Measurements from ENCODE around the gene CABLES1. TPM values are rescaled to one million over a fixed set of nuclear protein-coding genes. Genes with fewer than 3 reads are reported as not detected.

CABLES1 gene
- total and polyA plus RNA-seq, 7 experiments from 2014 or later, result 0.11 to 5.7 (median 0.58) TPM; not detected in 3

DNA sequence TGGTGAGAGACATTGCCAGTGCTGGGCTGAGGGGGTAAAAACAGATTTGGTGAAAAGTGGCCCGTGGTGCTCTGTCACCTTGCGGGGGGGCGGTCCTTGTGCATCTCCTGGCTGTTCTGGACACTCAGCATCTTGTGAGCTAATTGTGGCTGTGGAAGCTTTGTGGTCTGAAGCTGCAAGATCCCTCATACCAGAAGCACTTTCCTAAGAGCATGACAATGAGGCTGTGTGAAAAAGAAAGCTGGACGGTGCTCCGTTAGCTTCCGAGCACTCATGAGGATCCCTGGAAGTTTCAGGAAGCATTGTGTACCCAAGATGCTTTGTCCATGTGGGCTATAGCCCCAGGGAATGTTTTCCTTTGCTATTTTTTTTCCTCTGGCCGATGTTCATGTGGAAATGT is 74.5 kb downstream of the CABLES1 start:
- Histone ChIP-seq H3K27me3 (ENCODE audit: control insufficient read depth in 2 of 2, insufficient read depth in 2 of 2, low read length in 2 of 2) (no peaks in the 10 kb centered on the region), H3K9me3 (ENCODE audit: control insufficient read depth in 2 of 3, low read length in 3 of 3) (no peaks in the 10 kb centered on the region), H3K4me3 (ENCODE audit: low read length) (no peak overlapping the region), H3K4me1 (ENCODE audit: control insufficient read depth in 2 of 2, insufficient read depth in 2 of 2, low read length in 2 of 2) (no peaks in the 10 kb centered on the region), H3K27ac (ENCODE audit: low read depth, low read length) (no peak overlapping the region), H3K36me3 (ENCODE audit: control insufficient read depth in 2 of 3, insufficient read depth in 3 of 3, low read length in 3 of 3) (no peaks in the 10 kb centered on the region)
- POLR2A ChIA-PET, result no interaction called here
- H3K4me3 Mint-ChIP-seq, result no peak overlapping the region
- CTCF ChIA-PET, result no interaction called here
- no peak for DNase-seq
- no peak for ATAC-seq
- H3K4me1 Mint-ChIP-seq, result peaks cover 0 to 3% (median 0%) of the 10 kb centered on the region in 7 donors
- intact Hi-C loops (cut with micrococcal nuclease), result no loop called here
- H3K36me3 Mint-ChIP-seq, result peaks cover 0 to 28% (median 3%) of the 10 kb centered on the region in 5 donors
- H3K27ac Mint-ChIP-seq, result no peak overlapping the region
- peaks cover 0 to 17% (median 2%) of the 10 kb centered on the region in 11 donors for H3K9me3 Mint-ChIP-seq
- peaks cover 0 to 9% (median 5%) of the 10 kb centered on the region in 5 donors for H3K27me3 Mint-ChIP-seq

DNA sequence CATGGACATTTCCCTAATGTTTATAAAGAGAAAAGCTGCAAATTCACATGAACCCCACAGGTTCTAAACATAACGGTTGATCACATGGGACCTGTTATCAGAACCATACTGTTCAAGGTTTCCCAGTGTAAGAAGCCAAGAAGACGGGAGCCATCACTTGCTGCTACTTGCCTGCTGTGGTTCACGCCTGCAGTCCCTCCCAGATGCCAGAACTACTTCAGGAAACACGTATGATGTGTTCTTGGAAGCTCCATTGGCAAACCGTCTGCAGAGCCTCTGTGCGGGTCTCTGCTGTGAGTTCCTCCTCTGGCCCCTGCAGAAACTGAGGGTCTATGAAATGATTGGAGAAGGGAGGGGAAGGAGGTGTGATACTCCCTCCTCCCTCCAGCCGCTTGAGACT is 75.2 kb downstream of the CABLES1 start:
- ATAC-seq (no peak), DNase-seq (no peak)
- intact Hi-C loops (cut with micrococcal nuclease), result no loop called here
- peaks cover 0 to 3% (median 0%) of the 10 kb centered on the region in 7 donors for H3K4me1 Mint-ChIP-seq
- no peaks in the 10 kb centered on the region for H3K27me3 ChIP-seq (ENCODE audit: control insufficient read depth in 2 of 2, insufficient read depth in 2 of 2, low read length in 2 of 2)
- ChIA-PET POLR2A (no interaction called here), CTCF (no interaction called here)
- no peak overlapping the region for H3K4me3 Mint-ChIP-seq
- H3K4me3 ChIP-seq (ENCODE audit: low read length), result no peak overlapping the region
- H3K27me3 Mint-ChIP-seq, result peaks cover 0 to 10% (median 5%) of the 10 kb centered on the region in 5 donors
- H3K27ac ChIP-seq (ENCODE audit: low read depth, low read length), result no peak overlapping the region
- no peaks in the 10 kb centered on the region for H3K9me3 ChIP-seq (ENCODE audit: control insufficient read depth in 2 of 3, low read length in 3 of 3)
- peaks cover 0 to 27% (median 3%) of the 10 kb centered on the region in 5 donors for H3K36me3 Mint-ChIP-seq
- H3K4me1 ChIP-seq (ENCODE audit: control insufficient read depth in 2 of 2, insufficient read depth in 2 of 2, low read length in 2 of 2), result no peaks in the 10 kb centered on the region
- H3K36me3 ChIP-seq (ENCODE audit: control insufficient read depth in 2 of 3, insufficient read depth in 3 of 3, low read length in 3 of 3), result no peaks in the 10 kb centered on the region
- H3K9me3 Mint-ChIP-seq, result peaks cover 0 to 17% (median 2%) of the 10 kb centered on the region in 11 donors
- H3K27ac Mint-ChIP-seq, result no peak overlapping the region

DNA sequence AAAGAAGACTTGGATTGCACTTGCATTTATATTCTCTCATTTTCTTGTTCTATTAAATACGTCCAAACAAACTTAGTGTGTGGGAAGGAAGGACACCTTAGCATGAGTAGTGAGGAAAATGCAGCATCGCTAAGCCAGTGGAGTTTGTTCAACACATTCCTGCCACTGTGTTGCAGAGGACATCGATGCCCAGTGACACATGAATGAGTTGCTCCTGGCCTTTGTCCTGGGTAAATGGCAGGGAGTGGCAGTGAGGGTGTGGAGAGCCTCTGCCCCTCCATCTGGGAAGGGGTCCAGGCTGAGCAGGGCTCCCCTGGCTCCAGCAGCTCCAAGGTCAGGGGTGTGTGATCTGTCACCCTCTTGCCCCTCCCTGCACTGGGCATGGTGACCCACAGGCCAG is 75.9 kb downstream of the CABLES1 start:
- no peak overlapping the region for H3K27ac Mint-ChIP-seq
- DNase-seq (no peak), ATAC-seq (no peak)
- H3K27ac ChIP-seq (ENCODE audit: low read depth, low read length), result no peak overlapping the region
- CTCF ChIA-PET, result no interaction called here
- H3K27me3 ChIP-seq (ENCODE audit: control insufficient read depth in 2 of 2, insufficient read depth in 2 of 2, low read length in 2 of 2), result no peaks in the 10 kb centered on the region
- intact Hi-C loops (cut with micrococcal nuclease), result no loop called here
- peaks cover 0 to 10% (median 5%) of the 10 kb centered on the region in 5 donors for H3K27me3 Mint-ChIP-seq
- no peaks in the 10 kb centered on the region for H3K4me1 ChIP-seq (ENCODE audit: control insufficient read depth in 2 of 2, insufficient read depth in 2 of 2, low read length in 2 of 2)
- no peak overlapping the region for H3K4me3 ChIP-seq (ENCODE audit: low read length)
- peaks cover 0 to 27% (median 3%) of the 10 kb centered on the region in 5 donors for H3K36me3 Mint-ChIP-seq
- H3K36me3 ChIP-seq (ENCODE audit: control insufficient read depth in 2 of 3, insufficient read depth in 3 of 3, low read length in 3 of 3), result no peaks in the 10 kb centered on the region
- POLR2A ChIA-PET, result no interaction called here
- H3K9me3 ChIP-seq (ENCODE audit: control insufficient read depth in 2 of 3, low read length in 3 of 3), result no peaks in the 10 kb centered on the region
- no peak overlapping the region for H3K4me3 Mint-ChIP-seq
- H3K9me3 Mint-ChIP-seq, result peaks cover 0 to 16% (median 2%) of the 10 kb centered on the region in 11 donors
- H3K4me1 Mint-ChIP-seq, result peaks cover 0 to 3% (median 0%) of the 10 kb centered on the region in 7 donors

DNA sequence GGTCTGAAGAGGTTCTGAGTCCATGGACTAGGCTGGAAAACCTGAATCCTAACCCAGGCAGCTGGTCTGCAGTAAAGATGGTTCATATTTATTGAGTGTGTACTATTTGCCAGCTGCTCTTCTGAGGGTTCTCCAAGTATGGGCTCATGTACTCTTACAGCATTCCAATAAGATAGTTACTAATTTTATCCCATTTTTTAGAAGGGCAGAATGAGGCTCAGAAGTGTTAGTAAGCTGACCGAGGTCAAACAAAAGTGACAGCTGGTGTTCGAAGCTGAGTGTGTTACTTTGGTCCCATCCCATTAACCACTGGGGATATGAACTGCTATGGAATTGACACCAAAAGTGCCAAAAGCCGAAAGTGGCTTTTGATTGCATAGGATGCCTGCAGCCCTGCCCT is 76.9 kb downstream of the CABLES1 start:
- Histone ChIP-seq H3K27me3 (ENCODE audit: control insufficient read depth in 2 of 2, insufficient read depth in 2 of 2, low read length in 2 of 2) (no peaks in the 10 kb centered on the region), H3K27ac (ENCODE audit: low read depth, low read length) (no peak overlapping the region), H3K4me3 (ENCODE audit: low read length) (no peak overlapping the region), H3K9me3 (ENCODE audit: control insufficient read depth in 2 of 3, low read length in 3 of 3) (no peaks in the 10 kb centered on the region), H3K36me3 (ENCODE audit: control insufficient read depth in 2 of 3, insufficient read depth in 3 of 3, low read length in 3 of 3) (no peaks in the 10 kb centered on the region), H3K4me1 (ENCODE audit: control insufficient read depth in 2 of 2, insufficient read depth in 2 of 2, low read length in 2 of 2) (no peaks in the 10 kb centered on the region)
- H3K4me1 Mint-ChIP-seq, result peaks cover 0 to 3% (median 0%) of the 10 kb centered on the region in 7 donors
- DNase-seq (no peak), ATAC-seq (no peak)
- H3K27ac Mint-ChIP-seq, result no peak overlapping the region
- CTCF ChIA-PET, result no interaction called here
- H3K36me3 Mint-ChIP-seq, result peaks cover 0 to 21% (median 3%) of the 10 kb centered on the region in 5 donors
- POLR2A ChIA-PET, result no interaction called here
- peaks cover 0 to 13% (median 2%) of the 10 kb centered on the region in 11 donors for H3K9me3 Mint-ChIP-seq
- no peak overlapping the region for H3K4me3 Mint-ChIP-seq
- H3K27me3 Mint-ChIP-seq, result peaks cover 0 to 10% (median 5%) of the 10 kb centered on the region in 5 donors
- intact Hi-C loops (cut with micrococcal nuclease), result no loop called here

DNA sequence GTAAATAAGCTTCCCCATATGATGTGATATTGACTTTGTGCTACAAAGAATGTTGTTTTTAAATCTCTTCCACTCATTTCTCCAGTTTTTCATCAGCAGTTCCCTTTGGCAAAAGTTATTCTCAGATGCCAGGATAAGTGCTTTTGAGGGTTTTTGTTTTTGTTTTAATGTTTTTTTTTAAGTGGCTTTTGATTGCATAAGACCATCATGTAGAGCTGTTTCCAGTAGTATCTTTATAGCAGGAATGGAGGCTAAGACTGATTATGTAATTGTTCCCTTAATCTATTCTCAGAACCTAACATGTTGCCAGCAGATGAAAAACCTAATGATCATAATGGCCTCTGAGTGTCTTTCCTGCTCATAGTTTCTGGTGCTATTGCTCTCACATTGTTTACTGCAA is 77.9 kb downstream of the CABLES1 start:
- H3K4me1 Mint-ChIP-seq, result no peaks in the 10 kb centered on the region
- Histone ChIP-seq H3K9me3 (ENCODE audit: control insufficient read depth in 2 of 3, low read length in 3 of 3) (no peaks in the 10 kb centered on the region), H3K36me3 (ENCODE audit: control insufficient read depth in 2 of 3, insufficient read depth in 3 of 3, low read length in 3 of 3) (no peaks in the 10 kb centered on the region), H3K4me3 (ENCODE audit: low read length) (no peak overlapping the region), H3K4me1 (ENCODE audit: control insufficient read depth in 2 of 2, insufficient read depth in 2 of 2, low read length in 2 of 2) (no peaks in the 10 kb centered on the region), H3K27ac (ENCODE audit: low read depth, low read length) (no peak overlapping the region), H3K27me3 (ENCODE audit: control insufficient read depth in 2 of 2, insufficient read depth in 2 of 2, low read length in 2 of 2) (no peaks in the 10 kb centered on the region)
- peaks cover 0 to 10% (median 5%) of the 10 kb centered on the region in 5 donors for H3K27me3 Mint-ChIP-seq
- H3K36me3 Mint-ChIP-seq, result peaks cover 0 to 12% (median 3%) of the 10 kb centered on the region in 5 donors
- no peak overlapping the region for H3K4me3 Mint-ChIP-seq
- intact Hi-C loops (cut with micrococcal nuclease), result no loop called here
- POLR2A ChIA-PET, result interaction anchor here (0.7 kb wide), 1 partner anchor 9 kb away, joined by 3 read pairs; no protein-coding TSS in a partner anchor
- peaks cover 0 to 8% (median 0%) of the 10 kb centered on the region in 11 donors for H3K9me3 Mint-ChIP-seq
- DNase-seq (no peak), ATAC-seq (no peak)
- no peak overlapping the region for H3K27ac Mint-ChIP-seq
- CTCF ChIA-PET, result no interaction called here

DNA sequence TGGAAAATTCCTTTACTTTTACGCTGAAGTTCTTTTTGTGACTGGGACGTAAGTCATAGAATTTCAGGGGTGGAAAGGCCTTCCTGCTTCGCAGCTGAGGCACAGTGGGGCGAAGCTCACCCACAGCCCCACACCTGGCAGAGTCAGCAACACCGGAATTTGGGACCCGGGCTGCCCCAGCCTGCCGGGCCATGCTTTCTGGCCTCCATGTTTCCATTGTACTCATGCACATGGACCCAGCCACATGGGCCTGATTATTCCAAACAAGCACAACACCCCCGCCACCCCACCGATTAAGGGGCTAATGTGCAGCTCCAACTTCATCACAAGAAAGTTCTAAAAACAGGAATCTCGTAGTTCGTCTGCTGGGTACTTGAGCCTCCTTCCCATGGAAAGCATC is 82.5 kb downstream of the CABLES1 start:
- ATAC-seq, result no peak
- Histone ChIP-seq H3K27me3 (ENCODE audit: control insufficient read depth in 2 of 2, insufficient read depth in 2 of 2, low read length in 2 of 2) (no peaks in the 10 kb centered on the region), H3K36me3 (ENCODE audit: control insufficient read depth in 2 of 3, insufficient read depth in 3 of 3, low read length in 3 of 3) (no peaks in the 10 kb centered on the region), H3K9me3 (ENCODE audit: control insufficient read depth in 2 of 3, low read length in 3 of 3) (no peaks in the 10 kb centered on the region), H3K4me3 (ENCODE audit: low read length) (no peak overlapping the region), H3K4me1 (ENCODE audit: control insufficient read depth in 2 of 2, insufficient read depth in 2 of 2, low read length in 2 of 2) (no peaks in the 10 kb centered on the region), H3K27ac (ENCODE audit: low read depth, low read length) (no peak overlapping the region)
- H3K9me3 Mint-ChIP-seq, result no peaks in the 10 kb centered on the region
- no peak overlapping the region for H3K27ac Mint-ChIP-seq
- DNase-seq, result no peak
- no peaks in the 10 kb centered on the region for H3K4me1 Mint-ChIP-seq
- CTCF ChIA-PET, result no interaction called here
- POLR2A ChIA-PET, result interaction anchor here (0.6 kb wide), 1 partner anchor 27 kb away, joined by 4 read pairs; no protein-coding TSS in a partner anchor
- no peak overlapping the region for H3K4me3 Mint-ChIP-seq
- H3K36me3 Mint-ChIP-seq, result peaks cover 0 to 5% (median 0%) of the 10 kb centered on the region in 5 donors
- intact Hi-C loops (cut with micrococcal nuclease), result no loop called here
- H3K27me3 Mint-ChIP-seq, result peaks cover 0 to 4% (median 0%) of the 10 kb centered on the region in 5 donors

DNA sequence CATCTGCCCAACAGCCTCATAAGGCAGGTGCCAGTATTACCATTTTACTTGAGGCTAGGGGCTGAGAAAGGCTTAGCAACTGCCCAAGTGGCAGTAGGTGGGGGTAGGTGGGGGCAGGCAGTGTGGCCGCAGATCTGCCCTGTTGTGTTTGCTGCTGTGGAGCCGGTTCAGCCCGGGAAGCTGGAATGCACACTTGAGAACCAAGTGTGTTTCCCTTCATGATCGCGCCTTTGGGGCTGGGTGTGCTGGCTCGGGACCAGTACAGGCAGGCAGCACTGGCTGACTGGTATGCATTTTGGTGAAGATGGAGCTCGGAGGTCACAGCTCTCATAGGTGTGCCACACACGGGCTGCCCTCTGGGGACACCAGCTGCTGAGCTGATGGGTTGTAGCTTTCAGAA is 85.1 kb downstream of the CABLES1 start:
- no peak for DNase-seq
- CTCF ChIA-PET, result no interaction called here

More for the DNA sequence above, 85.1 kb downstream of the CABLES1 start:
- H3K36me3 Mint-ChIP-seq, result peaks cover 0 to 2% (median 0%) of the 10 kb centered on the region in 5 donors
- H3K4me3 ChIP-seq (ENCODE audit: low read length), result no peak overlapping the region
- intact Hi-C loops (cut with micrococcal nuclease), result no loop called here
- no peaks in the 10 kb centered on the region for H3K9me3 ChIP-seq (ENCODE audit: control insufficient read depth in 2 of 3, low read length in 3 of 3)
- peaks cover 0 to 6% (median 0%) of the 10 kb centered on the region in 7 donors for H3K4me1 Mint-ChIP-seq
- H3K9me3 Mint-ChIP-seq, result no peaks in the 10 kb centered on the region
- no peaks in the 10 kb centered on the region for H3K36me3 ChIP-seq (ENCODE audit: control insufficient read depth in 2 of 3, insufficient read depth in 3 of 3, low read length in 3 of 3)
- ATAC-seq, result no peak
- no peaks in the 10 kb centered on the region for H3K27me3 Mint-ChIP-seq
- H3K27ac ChIP-seq (ENCODE audit: low read depth, low read length), result no peak overlapping the region
- H3K4me1 ChIP-seq (ENCODE audit: control insufficient read depth in 2 of 2, insufficient read depth in 2 of 2, low read length in 2 of 2), result no peaks in the 10 kb centered on the region
- no peaks in the 10 kb centered on the region for H3K27me3 ChIP-seq (ENCODE audit: control insufficient read depth in 2 of 2, insufficient read depth in 2 of 2, low read length in 2 of 2)
- no peak overlapping the region for H3K4me3 Mint-ChIP-seq
- H3K27ac Mint-ChIP-seq, result no peak overlapping the region
- POLR2A ChIA-PET, result no interaction called here
